GM12878 (cell line): ENCODE results near the gene POMP. TPM values are rescaled to one million over a fixed set of nuclear protein-coding genes. Genes with fewer than 3 reads are reported as not detected.

ENCODE experiments used
- BRCA1 ChIP-seq: IDR thresholded peaks from 2 replicates; pipeline ENCODE4 v1.6.1; 2011; ENCODE audit warnings: low read depth, low read length, improper control_type of control experiment
- CHD1 ChIP-seq: IDR thresholded peaks from 2 replicates; pipeline ENCODE4 v1.6.1; 2012; ENCODE audit warnings: low read depth, low read length, improper control_type of control experiment
- DPF2 ChIP-seq: fragments of 450-650 bp; IDR thresholded peaks from 2 replicates; pipeline ENCODE4 v1.6.1; 2017; ENCODE audit warnings: mild to moderate bottlenecking
- HCFC1 ChIP-seq: fragments of 150-350 bp; IDR thresholded peaks from 2 replicates; pipeline ENCODE4 v1.6.1; 2014; ENCODE audit warnings: low read length
- HDAC6 ChIP-seq: fragments of 200-600 bp; sonication (generic); IDR thresholded peaks from one replicate; pipeline ENCODE4 v1.8.0; 2017; ENCODE audit warnings: antibody characterized with exemption; ENCODE audit not compliant: unreplicated experiment
- LARP7 ChIP-seq: fragments of 450-650 bp; IDR thresholded peaks from 2 replicates; pipeline ENCODE4 v1.6.1; 2017; ENCODE audit warnings: mild to moderate bottlenecking
- MYC ChIP-seq: IDR thresholded peaks from 2 replicates; pipeline ENCODE4 v1.6.1; 2011; ENCODE audit warnings: mild to moderate bottlenecking, low read length, moderate library complexity, inconsistent platforms; ENCODE audit not compliant: insufficient read depth, insufficient replicate concordance, insufficient read length, severe bottlenecking
- RBBP5 ChIP-seq: fragments of 200-600 bp; sonication (generic); conservative IDR thresholded peaks from 2 replicates; pipeline ENCODE4 v1.6.1; 2016
- SMAD5 ChIP-seq: IDR thresholded peaks from 2 replicates; pipeline ENCODE4 v1.6.1; 2016; ENCODE audit warnings: antibody characterized with exemption, low read depth
- ZNF622 ChIP-seq: fragments of 450-650 bp; IDR thresholded peaks from 2 replicates; pipeline ENCODE4 v1.6.1; 2017; ENCODE audit warnings: mild to moderate bottlenecking, inconsistent platforms
- polyA plus RNA-seq, 11 experiments: library from polyadenylated mRNA; depleted of rRNA in 4 of 11; unstranded in 6 of 11; stranded (reverse) in 5 of 11; fragments of >200 nt; fragmentation: Nextera tagmentation in 4 of 11; fragmentation: Illumina TruSeq in 1 of 11; extraction: Ambion mirVana in 4 of 11; extraction: Trizol in 1 of 11; gene quantifications; 1 replicate in 1 of 11; 2 replicates in 10 of 11; pipeline versions ENCODE4 v1.2.1 to v1.2.3, GENCODE V29; 2011 to 2016; ENCODE audit warnings: inconsistent platforms in 2 of 11, missing spikeins in 2 of 11, low read depth in 1 of 11
- total RNA-seq, 4 experiments: library from RNA; depleted of rRNA in 3 of 4; stranded (reverse); fragments of >200 nt in 3 of 4; fragmentation: Illumina TruSeq in 1 of 4; extraction: Trizol in 1 of 4; gene quantifications; 2 replicates each; pipeline versions ENCODE4 v1.2.1 to v1.2.3, GENCODE V29; 2013 to 2021
- TF ChIP-seq, protein P1 (sequence below): IDR thresholded peaks from 2 replicates; pipeline ENCODE4 v1.6.1; 2012; ENCODE audit warnings: low read depth, low read length, improper control_type of control experiment
- TF ChIP-seq, protein P2 (sequence below): fragments of 450-650 bp; IDR thresholded peaks from 2 replicates; pipeline ENCODE4 v1.6.1; 2017; ENCODE audit warnings: mild to moderate bottlenecking, low read depth, inconsistent platforms; ENCODE audit not compliant: poor library complexity, severe bottlenecking
- TF ChIP-seq, protein P3 (sequence below), 3 experiments: IDR thresholded peaks in 2 of 3; conservative IDR thresholded peaks in 1 of 3; 2 replicates each; pipeline ENCODE4 v1.5.1; 2011; ENCODE audit warnings: low read depth in 3 of 3, low read length in 3 of 3, mild to moderate bottlenecking in 3 of 3, control low read depth in 2 of 3, moderate library complexity in 2 of 3, inconsistent platforms in 1 of 3, mixed read lengths in 1 of 3; ENCODE audit not compliant: control insufficient read depth in 2 of 3, insufficient read depth in 1 of 3; ENCODE audit errors: extremely low read depth in 1 of 3
- TF ChIP-seq, protein P4 (sequence below): fragments of 450-650 bp; IDR thresholded peaks from 2 replicates; pipeline ENCODE4 v1.6.1; 2016; ENCODE audit warnings: mild to moderate bottlenecking
- TF ChIP-seq, protein P5 (sequence below): fragments of 450-650 bp; IDR thresholded peaks from 2 replicates; pipeline ENCODE4 v1.6.1; 2014; ENCODE audit warnings: mild to moderate bottlenecking
- TF ChIP-seq, protein P6 (sequence below): IDR thresholded peaks from 2 replicates; pipeline ENCODE4 v1.6.1; 2012; ENCODE audit warnings: improper control_type of control experiment, low read depth, low read length; ENCODE audit not compliant: insufficient replicate concordance

POMP gene
- total and polyA plus RNA-seq, 10 of the 15 experiments (the other 5 are each of a cell fraction or from before 2014, with no cell fraction given) = 90.4 to 668 (median 144) TPM

DNA sequence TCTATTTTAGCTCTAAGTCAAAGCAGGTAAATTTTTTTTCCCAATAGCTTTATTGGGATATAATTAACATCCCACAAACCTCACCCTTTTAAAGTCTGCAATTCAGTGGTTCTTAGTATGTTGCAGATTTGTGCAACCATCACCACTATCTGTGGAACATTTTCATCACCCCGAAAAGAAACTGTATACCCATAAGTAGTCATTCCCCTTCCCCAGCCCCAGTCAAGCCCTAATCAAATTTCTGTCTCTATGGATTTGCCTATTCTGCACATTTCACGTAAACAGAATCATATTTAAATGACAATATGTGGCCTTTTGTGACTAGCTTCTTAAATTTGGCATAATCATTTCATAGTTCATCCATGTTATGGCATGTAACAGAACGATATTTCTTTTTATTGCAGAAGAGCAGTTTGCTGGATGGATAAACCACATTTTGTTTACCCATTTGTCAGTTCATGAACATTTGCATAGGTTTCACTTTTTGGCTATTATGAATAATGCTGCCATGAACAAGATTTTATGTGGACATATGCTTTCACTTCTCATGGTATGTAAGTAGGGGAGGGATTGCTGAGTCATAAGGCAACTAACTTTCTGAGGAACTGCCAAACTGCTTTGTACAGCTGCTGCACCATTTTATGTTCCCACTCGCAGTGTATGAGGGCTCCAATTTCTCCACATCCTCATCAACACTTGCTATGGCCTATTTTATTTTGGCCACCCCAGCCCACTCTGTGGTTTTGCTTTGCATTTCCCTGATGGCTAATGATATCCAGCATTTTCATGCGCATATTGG is 48.9 kb downstream of the POMP start (continued):
- TF ChIP-seq, protein P1, sequence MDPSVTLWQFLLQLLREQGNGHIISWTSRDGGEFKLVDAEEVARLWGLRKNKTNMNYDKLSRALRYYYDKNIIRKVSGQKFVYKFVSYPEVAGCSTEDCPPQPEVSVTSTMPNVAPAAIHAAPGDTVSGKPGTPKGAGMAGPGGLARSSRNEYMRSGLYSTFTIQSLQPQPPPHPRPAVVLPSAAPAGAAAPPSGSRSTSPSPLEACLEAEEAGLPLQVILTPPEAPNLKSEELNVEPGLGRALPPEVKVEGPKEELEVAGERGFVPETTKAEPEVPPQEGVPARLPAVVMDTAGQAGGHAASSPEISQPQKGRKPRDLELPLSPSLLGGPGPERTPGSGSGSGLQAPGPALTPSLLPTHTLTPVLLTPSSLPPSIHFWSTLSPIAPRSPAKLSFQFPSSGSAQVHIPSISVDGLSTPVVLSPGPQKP = no peak
- TF ChIP-seq, protein P2, sequence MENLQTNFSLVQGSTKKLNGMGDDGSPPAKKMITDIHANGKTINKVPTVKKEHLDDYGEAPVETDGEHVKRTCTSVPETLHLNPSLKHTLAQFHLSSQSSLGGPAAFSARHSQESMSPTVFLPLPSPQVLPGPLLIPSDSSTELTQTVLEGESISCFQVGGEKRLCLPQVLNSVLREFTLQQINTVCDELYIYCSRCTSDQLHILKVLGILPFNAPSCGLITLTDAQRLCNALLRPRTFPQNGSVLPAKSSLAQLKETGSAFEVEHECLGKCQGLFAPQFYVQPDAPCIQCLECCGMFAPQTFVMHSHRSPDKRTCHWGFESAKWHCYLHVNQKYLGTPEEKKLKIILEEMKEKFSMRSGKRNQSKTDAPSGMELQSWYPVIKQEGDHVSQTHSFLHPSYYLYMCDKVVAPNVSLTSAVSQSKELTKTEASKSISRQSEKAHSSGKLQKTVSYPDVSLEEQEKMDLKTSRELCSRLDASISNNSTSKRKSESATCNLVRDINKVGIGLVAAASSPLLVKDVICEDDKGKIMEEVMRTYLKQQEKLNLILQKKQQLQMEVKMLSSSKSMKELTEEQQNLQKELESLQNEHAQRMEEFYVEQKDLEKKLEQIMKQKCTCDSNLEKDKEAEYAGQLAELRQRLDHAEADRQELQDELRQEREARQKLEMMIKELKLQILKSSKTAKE = peak; percentile 82
- TF ChIP-seq, protein P3, sequence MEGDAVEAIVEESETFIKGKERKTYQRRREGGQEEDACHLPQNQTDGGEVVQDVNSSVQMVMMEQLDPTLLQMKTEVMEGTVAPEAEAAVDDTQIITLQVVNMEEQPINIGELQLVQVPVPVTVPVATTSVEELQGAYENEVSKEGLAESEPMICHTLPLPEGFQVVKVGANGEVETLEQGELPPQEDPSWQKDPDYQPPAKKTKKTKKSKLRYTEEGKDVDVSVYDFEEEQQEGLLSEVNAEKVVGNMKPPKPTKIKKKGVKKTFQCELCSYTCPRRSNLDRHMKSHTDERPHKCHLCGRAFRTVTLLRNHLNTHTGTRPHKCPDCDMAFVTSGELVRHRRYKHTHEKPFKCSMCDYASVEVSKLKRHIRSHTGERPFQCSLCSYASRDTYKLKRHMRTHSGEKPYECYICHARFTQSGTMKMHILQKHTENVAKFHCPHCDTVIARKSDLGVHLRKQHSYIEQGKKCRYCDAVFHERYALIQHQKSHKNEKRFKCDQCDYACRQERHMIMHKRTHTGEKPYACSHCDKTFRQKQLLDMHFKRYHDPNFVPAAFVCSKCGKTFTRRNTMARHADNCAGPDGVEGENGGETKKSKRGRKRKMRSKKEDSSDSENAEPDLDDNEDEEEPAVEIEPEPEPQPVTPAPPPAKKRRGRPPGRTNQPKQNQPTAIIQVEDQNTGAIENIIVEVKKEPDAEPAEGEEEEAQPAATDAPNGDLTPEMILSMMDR (IDR thresholded peaks at IDR 0.05 in 2 of 3, conservative IDR thresholded peaks at IDR 0.05 in 1 of 3; ENCODE audit: control insufficient read depth in 2 of 3, extremely low read depth in 1 of 3, insufficient read depth in 1 of 3, low read depth in 3 of 3, low read length in 3 of 3) = no peak
- peak; percentile 98 for TF ChIP-seq DPF2
- TF ChIP-seq, protein P4, sequence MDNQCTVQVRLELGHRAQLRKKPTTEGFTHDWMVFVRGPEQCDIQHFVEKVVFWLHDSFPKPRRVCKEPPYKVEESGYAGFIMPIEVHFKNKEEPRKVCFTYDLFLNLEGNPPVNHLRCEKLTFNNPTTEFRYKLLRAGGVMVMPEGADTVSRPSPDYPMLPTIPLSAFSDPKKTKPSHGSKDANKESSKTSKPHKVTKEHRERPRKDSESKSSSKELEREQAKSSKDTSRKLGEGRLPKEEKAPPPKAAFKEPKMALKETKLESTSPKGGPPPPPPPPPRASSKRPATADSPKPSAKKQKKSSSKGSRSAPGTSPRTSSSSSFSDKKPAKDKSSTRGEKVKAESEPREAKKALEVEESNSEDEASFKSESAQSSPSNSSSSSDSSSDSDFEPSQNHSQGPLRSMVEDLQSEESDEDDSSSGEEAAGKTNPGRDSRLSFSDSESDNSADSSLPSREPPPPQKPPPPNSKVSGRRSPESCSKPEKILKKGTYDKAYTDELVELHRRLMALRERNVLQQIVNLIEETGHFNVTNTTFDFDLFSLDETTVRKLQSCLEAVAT = peak; percentile 65; the same call in 1 of the 2 replicates
- TF ChIP-seq, protein P5, sequence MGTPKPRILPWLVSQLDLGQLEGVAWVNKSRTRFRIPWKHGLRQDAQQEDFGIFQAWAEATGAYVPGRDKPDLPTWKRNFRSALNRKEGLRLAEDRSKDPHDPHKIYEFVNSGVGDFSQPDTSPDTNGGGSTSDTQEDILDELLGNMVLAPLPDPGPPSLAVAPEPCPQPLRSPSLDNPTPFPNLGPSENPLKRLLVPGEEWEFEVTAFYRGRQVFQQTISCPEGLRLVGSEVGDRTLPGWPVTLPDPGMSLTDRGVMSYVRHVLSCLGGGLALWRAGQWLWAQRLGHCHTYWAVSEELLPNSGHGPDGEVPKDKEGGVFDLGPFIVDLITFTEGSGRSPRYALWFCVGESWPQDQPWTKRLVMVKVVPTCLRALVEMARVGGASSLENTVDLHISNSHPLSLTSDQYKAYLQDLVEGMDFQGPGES = no peak
- TF ChIP-seq LARP7 = no peak
- no peak for TF ChIP-seq HDAC6
- no peak for TF ChIP-seq BRCA1
- TF ChIP-seq CHD1 = no peak
- no peak for TF ChIP-seq HCFC1
- no peak for TF ChIP-seq SMAD5
- TF ChIP-seq RBBP5 = no peak
- TF ChIP-seq ZNF622 = no peak
- TF ChIP-seq, protein P6, sequence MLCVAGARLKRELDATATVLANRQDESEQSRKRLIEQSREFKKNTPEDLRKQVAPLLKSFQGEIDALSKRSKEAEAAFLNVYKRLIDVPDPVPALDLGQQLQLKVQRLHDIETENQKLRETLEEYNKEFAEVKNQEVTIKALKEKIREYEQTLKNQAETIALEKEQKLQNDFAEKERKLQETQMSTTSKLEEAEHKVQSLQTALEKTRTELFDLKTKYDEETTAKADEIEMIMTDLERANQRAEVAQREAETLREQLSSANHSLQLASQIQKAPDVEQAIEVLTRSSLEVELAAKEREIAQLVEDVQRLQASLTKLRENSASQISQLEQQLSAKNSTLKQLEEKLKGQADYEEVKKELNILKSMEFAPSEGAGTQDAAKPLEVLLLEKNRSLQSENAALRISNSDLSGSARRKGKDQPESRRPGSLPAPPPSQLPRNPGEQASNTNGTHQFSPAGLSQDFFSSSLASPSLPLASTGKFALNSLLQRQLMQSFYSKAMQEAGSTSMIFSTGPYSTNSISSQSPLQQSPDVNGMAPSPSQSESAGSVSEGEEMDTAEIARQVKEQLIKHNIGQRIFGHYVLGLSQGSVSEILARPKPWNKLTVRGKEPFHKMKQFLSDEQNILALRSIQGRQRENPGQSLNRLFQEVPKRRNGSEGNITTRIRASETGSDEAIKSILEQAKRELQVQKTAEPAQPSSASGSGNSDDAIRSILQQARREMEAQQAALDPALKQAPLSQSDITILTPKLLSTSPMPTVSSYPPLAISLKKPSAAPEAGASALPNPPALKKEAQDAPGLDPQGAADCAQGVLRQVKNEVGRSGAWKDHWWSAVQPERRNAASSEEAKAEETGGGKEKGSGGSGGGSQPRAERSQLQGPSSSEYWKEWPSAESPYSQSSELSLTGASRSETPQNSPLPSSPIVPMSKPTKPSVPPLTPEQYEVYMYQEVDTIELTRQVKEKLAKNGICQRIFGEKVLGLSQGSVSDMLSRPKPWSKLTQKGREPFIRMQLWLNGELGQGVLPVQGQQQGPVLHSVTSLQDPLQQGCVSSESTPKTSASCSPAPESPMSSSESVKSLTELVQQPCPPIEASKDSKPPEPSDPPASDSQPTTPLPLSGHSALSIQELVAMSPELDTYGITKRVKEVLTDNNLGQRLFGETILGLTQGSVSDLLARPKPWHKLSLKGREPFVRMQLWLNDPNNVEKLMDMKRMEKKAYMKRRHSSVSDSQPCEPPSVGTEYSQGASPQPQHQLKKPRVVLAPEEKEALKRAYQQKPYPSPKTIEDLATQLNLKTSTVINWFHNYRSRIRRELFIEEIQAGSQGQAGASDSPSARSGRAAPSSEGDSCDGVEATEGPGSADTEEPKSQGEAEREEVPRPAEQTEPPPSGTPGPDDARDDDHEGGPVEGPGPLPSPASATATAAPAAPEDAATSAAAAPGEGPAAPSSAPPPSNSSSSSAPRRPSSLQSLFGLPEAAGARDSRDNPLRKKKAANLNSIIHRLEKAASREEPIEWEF = peak; percentile 59
- no peak for TF ChIP-seq MYC
